ENCODE measurements around the gene TIAM1. TPM values are rescaled to one million over a fixed set of nuclear protein-coding genes. Genes with fewer than 3 reads are reported as not detected.

TIAM1 gene
- polyA plus RNA-seq, 1 donor, result 10.8 TPM

GRCh38 chr21:31354604-31355443 lies 10.8 kb upstream of the TIAM1 start:
- no peak for DNase-seq (ENCODE audit: low read depth)

GRCh38 chr21:31354122-31354521 lies 10.1 kb upstream of the TIAM1 start:
- DNase-seq (ENCODE audit: low read depth), result no peak

GRCh38 chr21:31352836-31353235 lies 8.8 kb upstream of the TIAM1 start:
- no peak for DNase-seq (ENCODE audit: low read depth)

GRCh38 chr21:31351960-31352359 lies 7.9 kb upstream of the TIAM1 start:
- DNase-seq (ENCODE audit: low read depth), result no peak

- DNase-seq (ENCODE audit: low read depth), result no peak
These were observed 7.4 kb upstream of the TIAM1 start for GRCh38 chr21:31351438-31351837.

GRCh38 chr21:31349208-31349607 lies 5.1 kb upstream of the TIAM1 start:
- DNase-seq (ENCODE audit: low read depth), result no peak

- DNase-seq (ENCODE audit: low read depth), result no peak
These were observed 4.1 kb upstream of the TIAM1 start for GRCh38 chr21:31348188-31348587.

- DNase-seq (ENCODE audit: low read depth), result peak; percentile 32
These were observed 3.5 kb upstream of the TIAM1 start for GRCh38 chr21:31347435-31348032.

- DNase-seq (ENCODE audit: low read depth), result no peak
These were observed 2.3 kb upstream of the TIAM1 start for GRCh38 chr21:31346256-31346821.

- no peak for DNase-seq (ENCODE audit: low read depth)
These were observed 1.1 kb upstream of the TIAM1 start for GRCh38 chr21:31345136-31345535.

- no peak for DNase-seq (ENCODE audit: low read depth)
These were observed 991 bp downstream of the TIAM1 start for GRCh38 chr21:31343030-31343510.

GRCh38 chr21:31342348-31342747 lies 1.7 kb downstream of the TIAM1 start:
- DNase-seq (ENCODE audit: low read depth), result no peak

- DNase-seq (ENCODE audit: low read depth), result no peak
These were observed 3.0 kb downstream of the TIAM1 start for GRCh38 chr21:31340942-31341487.

- no peak for DNase-seq (ENCODE audit: low read depth)
These were observed 3.5 kb downstream of the TIAM1 start for GRCh38 chr21:31340514-31340913.

GRCh38 chr21:31339721-31340120 lies 4.3 kb downstream of the TIAM1 start:
- DNase-seq (ENCODE audit: low read depth), result no peak

GRCh38 chr21:31338908-31339368 lies 5.1 kb downstream of the TIAM1 start:
- no peak for DNase-seq (ENCODE audit: low read depth)

- DNase-seq (ENCODE audit: low read depth), result no peak
These were observed 5.8 kb downstream of the TIAM1 start for GRCh38 chr21:31337996-31338907.

- no peak for DNase-seq (ENCODE audit: low read depth)
These were observed 7.0 kb downstream of the TIAM1 start for GRCh38 chr21:31337086-31337485.

- no peak for DNase-seq (ENCODE audit: low read depth)
These were observed 7.4 kb downstream of the TIAM1 start for GRCh38 chr21:31336739-31337040.

- DNase-seq (ENCODE audit: low read depth), result peak; percentile 78
These were observed 7.9 kb downstream of the TIAM1 start for GRCh38 chr21:31335957-31336738.

- no peak for DNase-seq (ENCODE audit: low read depth)
These were observed 9.4 kb downstream of the TIAM1 start for GRCh38 chr21:31334648-31335121.

All from forelimb muscle (tissue), 1 donor.